Naive B cell (primary cell): ENCODE data around the gene SPATC1L. TPM values are rescaled to one million over a fixed set of nuclear protein-coding genes. Genes with fewer than 3 reads are reported as not detected.

Experiments used
- polyA plus RNA-seq, 6 donors: library from polyadenylated mRNA; unstranded; fragments of 300-500 nt; fragmentation: Illumina TruSeq; gene quantifications; one replicate each; pipeline ENCODE4 v1.2.3, GENCODE V29; 2021; ENCODE audit warnings: low read depth in 6 of 6

The SPATC1L gene
- polyA plus RNA-seq, 6 donors from 2014 or later: 4.8 to 13.5 (median 10.7) TPM

Other genes starting within 250 kb of the SPATC1L start
- gene COL6A1, start 202.7 kb downstream of the SPATC1L start, polyA plus RNA-seq: not detected
- under 1 TPM in 4 of 6 donors, not detected in 2; 0.16 to 0.56 (median 0.17) TPM for gene COL6A2, start 86.3 kb downstream of the SPATC1L start, polyA plus RNA-seq
- not detected for gene FTCD, start 28.9 kb downstream of the SPATC1L start, polyA plus RNA-seq
- 10 to 100 TPM in 2 of 6 donors, 1 to 10 TPM in 4; 6.4 to 10.5 (median 8.9) TPM for gene LSS, start 44.3 kb upstream of the SPATC1L start, polyA plus RNA-seq
- 10 to 100 TPM; 16.3 to 57.9 (median 38.9) TPM for gene MCM3AP, start 101.2 kb upstream of the SPATC1L start, polyA plus RNA-seq
- 10 to 100 TPM; 14.1 to 25.5 (median 20.5) TPM for gene YBEY, start 101.9 kb upstream of the SPATC1L start, polyA plus RNA-seq
- gene C21orf58, start 139.4 kb upstream of the SPATC1L start, polyA plus RNA-seq: 1 to 10 TPM in 1 of 6 donors, under 1 TPM in 5; 0.24 to 1.1 (median 0.62) TPM
- 10 to 100 TPM in 4 of 6 donors, 1 to 10 TPM in 2; 4.7 to 32.5 (median 10.7) TPM for gene PCNT, start 139.7 kb upstream of the SPATC1L start, polyA plus RNA-seq